HG03354 (cell line): Measurements from ENCODE around the gene SFMBT1.

Source experiments
- ATAC-seq: cut with Tn5 transposase; IDR thresholded peaks from one replicate; pipeline ENCODE4 v1.9.1; 2021; ENCODE audit warnings: mild to moderate bottlenecking; ENCODE audit not compliant: unreplicated experiment, poor library complexity, severe bottlenecking

SFMBT1 gene

DNA sequence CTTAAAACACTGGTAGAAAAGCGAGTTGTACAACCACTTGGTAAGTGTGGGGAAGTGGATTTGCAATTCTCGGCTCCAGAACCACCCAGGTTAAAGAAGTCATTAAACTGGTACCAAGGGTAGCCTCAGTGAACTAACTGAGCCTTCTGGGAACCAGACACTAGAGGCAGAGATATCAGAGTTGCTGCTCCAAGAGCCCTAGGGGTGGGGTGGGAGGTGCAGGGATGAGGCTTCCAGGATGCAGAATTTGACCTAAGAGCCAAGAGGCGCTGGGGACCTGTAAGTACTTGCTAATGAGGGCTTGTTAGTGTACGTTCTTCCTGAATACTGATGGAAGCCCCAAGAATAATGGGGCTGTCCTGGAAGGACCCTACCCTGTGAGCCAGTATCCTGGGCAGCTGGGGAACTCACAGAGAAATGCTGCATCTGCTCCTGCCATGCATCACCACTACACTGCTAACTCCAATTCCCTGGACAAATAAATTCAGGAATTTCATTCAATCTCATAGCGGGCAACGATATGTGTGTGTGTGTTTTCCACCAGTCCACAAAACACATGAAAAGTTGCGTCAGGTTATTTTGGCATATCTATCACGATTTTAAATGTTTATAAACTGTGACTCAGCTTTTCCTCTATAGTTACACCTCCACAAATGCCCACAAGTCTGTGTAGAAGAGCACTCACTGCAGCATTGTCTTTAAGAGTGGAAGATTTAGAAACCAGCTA, 172.3 kb downstream of the SFMBT1 start:
- ATAC-seq, result no peak

DNA sequence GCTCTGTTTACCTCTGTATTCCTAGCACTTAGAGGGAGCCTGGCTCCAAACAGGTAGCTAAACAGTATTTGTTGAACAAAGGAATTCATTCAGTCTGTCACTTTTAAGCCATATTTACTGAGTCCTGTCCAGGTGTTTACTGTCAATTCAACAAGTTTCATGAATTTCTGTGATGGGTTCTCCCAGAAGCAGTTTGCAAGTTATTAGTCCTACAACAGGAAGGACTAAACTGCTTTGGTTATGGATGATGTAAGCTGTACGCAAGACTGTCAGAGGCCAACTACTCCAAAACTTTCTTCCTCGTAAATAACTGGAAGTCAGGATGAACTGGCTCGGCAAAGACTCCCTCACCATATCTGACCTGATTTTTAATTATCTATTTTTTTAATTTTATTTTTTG, 173.6 kb downstream of the SFMBT1 start:
- no peak for ATAC-seq

GRCh38 chr3:52871761-52872160, 174.1 kb downstream of the SFMBT1 start:
- no peak for ATAC-seq

DNA sequence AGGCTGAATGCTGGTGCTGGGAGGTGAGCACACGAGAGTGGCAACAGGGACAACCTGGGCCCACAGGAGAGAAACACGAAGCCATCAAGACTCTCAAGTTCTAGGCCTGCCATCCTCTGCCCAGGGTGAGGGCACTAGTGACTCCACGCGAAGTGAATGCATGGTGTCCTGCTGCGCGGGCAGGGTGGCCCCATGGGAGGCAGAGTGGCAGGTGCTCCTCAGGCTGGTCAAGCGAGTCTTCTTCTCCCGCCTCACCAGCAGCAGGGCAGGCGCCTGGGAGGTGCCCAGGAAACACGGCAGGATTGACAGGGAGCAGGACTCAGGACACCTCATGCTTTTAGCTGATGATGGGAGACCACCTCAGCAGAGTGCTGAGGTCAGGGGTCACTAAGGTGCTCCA, 175.4 kb downstream of the SFMBT1 start:
- ATAC-seq, result no peak

- no peak for ATAC-seq
Measured at GRCh38 chr3:52866427-52866826, 179.4 kb downstream of the SFMBT1 start.

DNA sequence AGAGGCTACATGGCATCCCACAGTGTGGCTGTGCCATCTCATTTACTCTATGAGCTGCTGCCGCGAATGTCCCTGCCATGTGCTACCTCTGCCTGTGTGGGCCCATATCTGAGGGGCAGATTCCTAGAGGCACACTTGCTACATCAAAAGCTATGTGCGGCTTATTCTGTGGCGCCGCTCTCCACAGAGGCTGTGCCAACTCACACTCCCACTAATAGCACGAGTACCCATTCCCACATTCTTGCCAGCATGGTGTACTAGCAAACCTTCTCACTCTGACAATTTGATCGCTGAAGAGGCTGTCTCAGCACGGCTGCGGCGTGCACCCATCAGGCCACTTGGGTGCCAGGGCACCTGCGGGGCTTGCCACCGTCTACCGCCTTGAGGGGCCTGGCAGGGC, 179.9 kb downstream of the SFMBT1 start:
- no peak for ATAC-seq

DNA sequence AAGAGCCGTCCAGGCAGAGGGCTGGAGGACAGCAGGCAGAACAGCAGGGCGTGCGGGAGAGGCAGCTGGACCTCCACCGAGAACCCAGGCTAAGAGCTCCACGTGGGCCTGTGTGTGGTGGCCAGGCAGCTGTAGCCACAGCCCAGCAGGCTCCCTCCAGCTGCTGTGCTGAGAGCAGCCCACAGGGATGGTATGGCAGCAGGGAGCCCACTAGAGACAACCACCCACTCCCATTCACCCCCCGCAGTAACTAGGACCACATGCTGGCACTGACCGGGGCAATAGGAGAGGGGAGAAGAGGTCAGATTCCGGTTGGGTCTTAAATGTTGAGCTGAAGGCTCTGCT, 185.5 kb downstream of the SFMBT1 start:
- ATAC-seq, result no peak

GRCh38 chr3:52859686-52860423, 186.0 kb downstream of the SFMBT1 start:
- no peak for ATAC-seq

DNA sequence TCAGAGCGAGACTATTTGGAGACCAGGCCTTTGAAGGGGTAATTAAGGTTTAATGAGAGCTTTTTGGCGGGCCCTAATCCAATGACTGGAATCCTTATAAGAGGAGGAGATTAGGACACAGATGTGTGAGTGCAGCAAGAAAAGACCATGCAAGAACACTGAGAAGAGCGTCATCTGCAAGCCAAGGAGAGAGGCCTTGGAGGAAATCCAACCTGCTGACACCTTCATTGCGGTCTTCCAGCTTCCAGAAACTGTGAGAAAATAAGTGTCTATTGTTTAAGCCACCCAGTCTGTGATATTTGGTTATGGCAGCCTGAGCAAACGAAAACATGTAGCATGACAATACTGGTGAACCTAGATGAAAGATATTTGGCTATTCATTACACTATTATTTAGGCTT, 188.0 kb downstream of the SFMBT1 start:
- ATAC-seq, result no peak

- no peak for ATAC-seq
Measured at GRCh38 chr3:52857133-52857532, 188.7 kb downstream of the SFMBT1 start.

DNA sequence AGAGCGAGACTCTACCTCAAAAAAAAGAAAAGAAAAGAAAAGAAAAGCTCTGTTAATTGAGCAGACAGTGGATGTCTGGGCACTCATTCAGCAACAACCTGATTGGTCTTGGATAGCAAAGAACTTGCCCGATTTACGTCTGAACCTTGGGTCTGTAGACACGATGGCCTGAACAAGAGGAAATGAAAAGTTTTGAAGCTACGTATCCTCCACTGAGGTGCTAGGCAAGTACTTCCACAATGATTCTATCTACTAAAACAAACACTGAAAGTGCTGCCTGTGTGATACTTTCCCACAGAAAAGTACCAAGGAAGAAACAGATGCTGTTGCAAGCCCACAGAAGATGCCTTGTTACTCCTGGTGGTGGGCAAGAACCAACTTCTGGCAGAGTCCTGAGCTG, 189.2 kb downstream of the SFMBT1 start:
- no peak for ATAC-seq

DNA sequence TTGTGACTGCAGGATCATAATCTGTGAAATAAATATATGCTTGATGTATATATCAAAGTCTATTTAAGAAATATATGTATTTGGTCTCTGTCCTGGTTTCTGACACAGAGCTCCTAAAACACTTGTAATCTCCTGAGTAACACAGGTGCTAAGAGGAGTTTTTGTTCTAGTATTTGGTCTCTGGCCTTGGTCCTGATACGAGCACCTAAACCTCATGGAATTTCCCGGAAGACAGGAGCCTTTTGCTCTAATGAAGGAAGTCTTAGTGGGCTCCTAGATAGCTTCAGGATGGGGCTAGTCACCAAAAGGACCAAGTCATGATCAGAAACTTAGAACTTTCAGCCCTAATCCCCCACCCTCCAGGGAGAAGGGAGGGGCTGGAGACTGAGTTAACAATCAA, 191.9 kb downstream of the SFMBT1 start:
- no peak for ATAC-seq
